NCI-H82 treated with DMSO at 0.1 percent for 48 hours (cell line): Measurements from ENCODE around the gene MAPK4.

Experiments used
- DNase-seq: peaks from one replicate; lab custom pipeline; 2025; ENCODE audit not compliant: unreplicated experiment; lab: John Stamatoyannopoulos, UW

The MAPK4 gene

GRCh38 chr18:50716902-50717301, 157.0 kb downstream of the MAPK4 start:
- DNase-seq: no peak

- no peak for DNase-seq
These were observed 157.7 kb downstream of the MAPK4 start for GRCh38 chr18:50717563-50717962.

GRCh38 chr18:50719471-50720324, 159.8 kb downstream of the MAPK4 start:
- DNase-seq: peak; percentile 34

- no peak for DNase-seq
These were observed 160.4 kb downstream of the MAPK4 start for GRCh38 chr18:50720325-50720674.

GRCh38 chr18:50721006-50721405, 161.1 kb downstream of the MAPK4 start:
- no peak for DNase-seq

- peak; percentile 30 for DNase-seq
These were observed 161.7 kb downstream of the MAPK4 start for GRCh38 chr18:50721451-50722120.

- no peak for DNase-seq
These were observed 162.4 kb downstream of the MAPK4 start for GRCh38 chr18:50722311-50722710.

- no peak for DNase-seq
These were observed 164.9 kb downstream of the MAPK4 start for GRCh38 chr18:50724751-50725151.

GRCh38 chr18:50726960-50727589, 167.2 kb downstream of the MAPK4 start:
- no peak for DNase-seq

- DNase-seq: no peak
These were observed 168.0 kb downstream of the MAPK4 start for GRCh38 chr18:50727721-50728471.

- no peak for DNase-seq
These were observed 169.5 kb downstream of the MAPK4 start for GRCh38 chr18:50729376-50729775.

- DNase-seq: no peak
These were observed 170.1 kb downstream of the MAPK4 start for GRCh38 chr18:50729986-50730385.

- no peak for DNase-seq
These were observed 174.5 kb downstream of the MAPK4 start for GRCh38 chr18:50734342-50734741.

GRCh38 chr18:50734886-50735285, 175.0 kb downstream of the MAPK4 start:
- DNase-seq: no peak

GRCh38 chr18:50737127-50737526, 177.2 kb downstream of the MAPK4 start:
- no peak for DNase-seq

GRCh38 chr18:50738098-50738757, 178.3 kb downstream of the MAPK4 start:
- DNase-seq: no peak

GRCh38 chr18:50742952-50743351, 183.1 kb downstream of the MAPK4 start:
- DNase-seq: no peak

GRCh38 chr18:50744253-50744652, 184.4 kb downstream of the MAPK4 start:
- DNase-seq: no peak

- DNase-seq: peak; percentile 52
These were observed 186.1 kb downstream of the MAPK4 start for GRCh38 chr18:50745945-50746344.

- no peak for DNase-seq
These were observed 188.0 kb downstream of the MAPK4 start for GRCh38 chr18:50747849-50748242.
